ENCODE measurements around the gene SNRPD1. TPM values are rescaled to one million over a fixed set of nuclear protein-coding genes. Genes with fewer than 3 reads are reported as not detected.
A peak's percentile ranks its signal among the peaks of the same experiment; 100 is the strongest.

SNRPD1 gene
- total and polyA plus RNA-seq, 2 experiments from 2014 or later = 35.7 to 700 TPM

GRCh38 chr18:21602299-21602587 lies 9.9 kb upstream of the SNRPD1 start:
- TF ChIP-seq STAT1 (IDR thresholded peaks at IDR 0.05; ENCODE audit: unreplicated experiment) (no peak), EZH2phosphoT487 (IDR thresholded peaks at IDR 0.05; ENCODE audit: unreplicated experiment) (no peak), ZNF462 (CRISPR knock-in tag; IDR thresholded peaks at IDR 0.05) (no peak), POLR2AphosphoS5 (IDR thresholded peaks at IDR 0.05; ENCODE audit: low read depth) (no peak), NANOG (IDR thresholded peaks at IDR 0.05; ENCODE audit: borderline replicate concordance) (no peak), CREB1 (CRISPR knock-in tag; IDR thresholded peaks at IDR 0.05; ENCODE audit: low read depth) (no peak), EZH2 (IDR thresholded peaks at IDR 0.05; ENCODE audit: low read depth, unreplicated experiment) (no peak)
- TF ChIP-seq, protein P1, sequence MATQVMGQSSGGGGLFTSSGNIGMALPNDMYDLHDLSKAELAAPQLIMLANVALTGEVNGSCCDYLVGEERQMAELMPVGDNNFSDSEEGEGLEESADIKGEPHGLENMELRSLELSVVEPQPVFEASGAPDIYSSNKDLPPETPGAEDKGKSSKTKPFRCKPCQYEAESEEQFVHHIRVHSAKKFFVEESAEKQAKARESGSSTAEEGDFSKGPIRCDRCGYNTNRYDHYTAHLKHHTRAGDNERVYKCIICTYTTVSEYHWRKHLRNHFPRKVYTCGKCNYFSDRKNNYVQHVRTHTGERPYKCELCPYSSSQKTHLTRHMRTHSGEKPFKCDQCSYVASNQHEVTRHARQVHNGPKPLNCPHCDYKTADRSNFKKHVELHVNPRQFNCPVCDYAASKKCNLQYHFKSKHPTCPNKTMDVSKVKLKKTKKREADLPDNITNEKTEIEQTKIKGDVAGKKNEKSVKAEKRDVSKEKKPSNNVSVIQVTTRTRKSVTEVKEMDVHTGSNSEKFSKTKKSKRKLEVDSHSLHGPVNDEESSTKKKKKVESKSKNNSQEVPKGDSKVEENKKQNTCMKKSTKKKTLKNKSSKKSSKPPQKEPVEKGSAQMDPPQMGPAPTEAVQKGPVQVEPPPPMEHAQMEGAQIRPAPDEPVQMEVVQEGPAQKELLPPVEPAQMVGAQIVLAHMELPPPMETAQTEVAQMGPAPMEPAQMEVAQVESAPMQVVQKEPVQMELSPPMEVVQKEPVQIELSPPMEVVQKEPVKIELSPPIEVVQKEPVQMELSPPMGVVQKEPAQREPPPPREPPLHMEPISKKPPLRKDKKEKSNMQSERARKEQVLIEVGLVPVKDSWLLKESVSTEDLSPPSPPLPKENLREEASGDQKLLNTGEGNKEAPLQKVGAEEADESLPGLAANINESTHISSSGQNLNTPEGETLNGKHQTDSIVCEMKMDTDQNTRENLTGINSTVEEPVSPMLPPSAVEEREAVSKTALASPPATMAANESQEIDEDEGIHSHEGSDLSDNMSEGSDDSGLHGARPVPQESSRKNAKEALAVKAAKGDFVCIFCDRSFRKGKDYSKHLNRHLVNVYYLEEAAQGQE (IDR thresholded peaks at IDR 0.05; ENCODE audit: unreplicated experiment) = no peak
- TF ChIP-seq, protein P2, sequence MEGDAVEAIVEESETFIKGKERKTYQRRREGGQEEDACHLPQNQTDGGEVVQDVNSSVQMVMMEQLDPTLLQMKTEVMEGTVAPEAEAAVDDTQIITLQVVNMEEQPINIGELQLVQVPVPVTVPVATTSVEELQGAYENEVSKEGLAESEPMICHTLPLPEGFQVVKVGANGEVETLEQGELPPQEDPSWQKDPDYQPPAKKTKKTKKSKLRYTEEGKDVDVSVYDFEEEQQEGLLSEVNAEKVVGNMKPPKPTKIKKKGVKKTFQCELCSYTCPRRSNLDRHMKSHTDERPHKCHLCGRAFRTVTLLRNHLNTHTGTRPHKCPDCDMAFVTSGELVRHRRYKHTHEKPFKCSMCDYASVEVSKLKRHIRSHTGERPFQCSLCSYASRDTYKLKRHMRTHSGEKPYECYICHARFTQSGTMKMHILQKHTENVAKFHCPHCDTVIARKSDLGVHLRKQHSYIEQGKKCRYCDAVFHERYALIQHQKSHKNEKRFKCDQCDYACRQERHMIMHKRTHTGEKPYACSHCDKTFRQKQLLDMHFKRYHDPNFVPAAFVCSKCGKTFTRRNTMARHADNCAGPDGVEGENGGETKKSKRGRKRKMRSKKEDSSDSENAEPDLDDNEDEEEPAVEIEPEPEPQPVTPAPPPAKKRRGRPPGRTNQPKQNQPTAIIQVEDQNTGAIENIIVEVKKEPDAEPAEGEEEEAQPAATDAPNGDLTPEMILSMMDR (conservative IDR thresholded peaks at IDR 0.05; ENCODE audit: low read depth in 2 of 2) = no peak
- H3K36me3 Mint-ChIP-seq (ENCODE audit: low read depth) = peaks cover 3% of the 10 kb centered on the region; the same call in 2 of the 3 replicates
- no peak overlapping the region for H3K4me2 ChIP-seq
- peaks cover 21% of the 10 kb centered on the region for H3F3A ChIP-seq (replicated peaks; ENCODE audit: low read depth)
- DNase-seq (ENCODE audit: low spot score) (no peak), ATAC-seq (no peak)
- H3K4me3 ChIP-seq = no peak overlapping the region
- 0 out of 3 replicates have a peak overlapping the region, but pooled peaks have one; percentile 27 for H3K4me3 Mint-ChIP-seq
- no peaks in the 10 kb centered on the region for H4K20me1 ChIP-seq (replicated peaks; ENCODE audit: insufficient read depth)
- no peak overlapping the region for H3K27ac Mint-ChIP-seq
- peaks cover 9% of the 10 kb centered on the region; the same call in 1 of the 2 replicates for H3K4me1 ChIP-seq (ENCODE audit: insufficient read depth)
- peaks cover 12% of the 10 kb centered on the region for H3K27me3 Mint-ChIP-seq (ENCODE audit: insufficient read depth, low read depth, poor library complexity)
- H3K27me3 ChIP-seq (ENCODE audit: insufficient read depth) = no peaks in the 10 kb centered on the region
- H3K4me1 Mint-ChIP-seq = peaks cover 6% of the 10 kb centered on the region
- no peaks in the 10 kb centered on the region for H3K9me2 ChIP-seq (ENCODE audit: insufficient read depth)
- no peak overlapping the region for H3K27ac ChIP-seq (ENCODE audit: low read depth)
- H3K9me3 Mint-ChIP-seq = no peaks in the 10 kb centered on the region
- H3K36me3 ChIP-seq (ENCODE audit: insufficient read depth) = no peaks in the 10 kb centered on the region
- H2AFZ ChIP-seq = no peak overlapping the region
- peaks cover 27% of the 10 kb centered on the region for H3K79me2 ChIP-seq (replicated peaks; ENCODE audit: insufficient read depth)

Data from GM23338 (cell line).